GM18867 (cell line): ENCODE measurements around the gene SGMS1.

Experiments used
- ATAC-seq: cut with Tn5 transposase; IDR thresholded peaks from one replicate; pipeline ENCODE4 v1.9.1; 2021; ENCODE audit warnings: mild to moderate bottlenecking, moderate library complexity; ENCODE audit not compliant: unreplicated experiment

The SGMS1 gene

DNA sequence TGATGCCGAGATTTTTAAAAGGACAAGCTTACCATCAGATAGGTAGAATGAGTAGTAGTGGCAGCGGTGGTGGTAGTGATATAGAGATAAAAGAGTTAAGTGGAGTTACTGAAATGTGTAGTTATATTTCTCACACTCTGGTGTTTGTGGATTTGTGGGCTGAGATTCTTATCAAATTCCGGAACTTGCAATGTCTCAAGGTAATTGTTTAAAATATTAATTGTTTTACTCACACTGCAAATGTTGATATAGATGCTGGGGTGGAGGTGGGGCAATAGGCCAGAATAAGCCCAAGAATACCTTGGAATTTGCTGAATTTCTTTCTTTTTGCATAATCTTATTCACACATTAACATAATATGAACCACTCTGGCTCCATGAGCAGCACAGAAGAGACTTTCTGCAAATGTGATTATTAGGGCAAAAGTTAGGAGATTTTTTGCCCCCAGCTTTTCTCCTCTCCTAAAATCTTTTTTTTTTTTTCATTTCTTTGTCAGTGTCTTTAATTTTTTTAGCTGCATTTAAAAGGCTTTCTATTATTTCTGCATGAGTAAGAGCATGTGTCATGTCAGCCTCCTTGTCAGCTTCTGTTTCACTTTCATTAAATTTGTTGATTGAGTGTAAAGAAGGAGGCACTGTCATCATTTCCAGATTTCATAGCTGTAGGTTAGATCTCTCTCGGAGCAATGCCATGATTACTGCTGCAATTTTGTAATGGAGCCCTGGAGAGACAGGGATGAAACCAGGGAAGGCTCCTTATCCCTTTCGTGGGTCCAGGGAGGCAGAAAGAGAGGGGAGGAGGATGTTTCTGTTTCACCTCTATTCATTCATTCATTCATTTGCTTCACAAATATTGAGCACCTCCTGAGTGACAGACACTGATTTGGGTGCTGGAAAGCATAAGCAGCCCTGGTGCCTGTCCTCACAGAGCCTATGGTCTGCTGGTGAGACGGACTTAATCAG is 13.1 kb upstream of the SGMS1 start:
- peak; percentile 97 for ATAC-seq

DNA sequence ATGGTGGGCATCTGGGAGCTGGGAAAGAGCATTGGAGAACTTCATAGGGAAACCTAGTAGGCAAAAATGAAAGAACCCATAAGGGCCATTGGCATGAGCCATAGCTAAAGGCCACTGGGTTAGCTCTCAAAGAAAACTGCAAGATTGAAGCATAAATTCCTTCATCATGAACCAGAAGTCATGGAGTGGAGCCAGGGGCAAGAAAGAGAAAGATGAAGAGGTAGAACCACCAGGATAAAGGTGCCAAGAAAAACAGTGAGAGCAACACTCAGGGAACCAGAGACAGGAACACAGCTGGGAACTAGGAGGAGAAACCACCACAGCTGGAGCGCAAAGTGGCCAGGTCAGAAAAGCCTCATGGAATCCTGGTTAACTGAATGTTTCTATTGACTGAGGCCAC is 11.5 kb upstream of the SGMS1 start:
- ATAC-seq: no peak

DNA sequence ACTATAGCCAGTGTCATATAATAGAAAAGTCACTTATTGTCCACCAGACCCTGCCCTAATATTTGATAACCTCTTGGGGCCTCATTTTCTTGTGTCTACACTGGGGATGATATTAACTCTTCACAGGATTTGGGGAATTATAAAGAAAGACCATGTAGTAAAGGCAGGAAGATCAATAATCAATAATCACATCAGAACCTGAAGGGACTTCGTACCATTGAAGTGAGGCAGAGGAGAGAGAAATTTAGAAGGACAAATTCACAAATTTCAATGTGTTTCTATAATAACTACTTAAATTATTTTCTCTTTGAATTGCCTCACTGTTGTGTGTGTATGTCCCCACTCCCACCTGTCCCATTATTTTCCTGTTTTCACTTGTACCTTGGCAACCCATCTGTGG is 10.7 kb upstream of the SGMS1 start:
- ATAC-seq: no peak

DNA sequence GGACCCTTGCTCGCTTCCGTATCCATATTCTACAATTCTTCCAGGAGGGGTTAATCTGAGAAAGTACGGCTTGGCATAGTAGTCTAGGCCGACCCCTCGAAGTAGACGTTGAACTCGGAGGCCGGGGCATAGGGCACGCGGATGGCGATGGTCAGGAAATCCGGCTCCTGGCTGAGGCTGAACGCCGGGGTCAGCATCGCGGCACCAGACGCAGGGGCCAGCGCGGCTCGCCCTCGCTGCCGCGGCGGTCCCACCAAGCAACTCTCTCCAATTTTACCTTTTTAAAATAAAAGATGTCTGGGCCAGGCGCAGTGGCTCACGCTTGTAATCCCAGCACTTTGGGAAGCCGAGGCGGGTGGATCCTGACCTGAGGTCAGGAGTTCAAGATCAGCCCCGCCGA is 7.3 kb upstream of the SGMS1 start:
- ATAC-seq: no peak

DNA sequence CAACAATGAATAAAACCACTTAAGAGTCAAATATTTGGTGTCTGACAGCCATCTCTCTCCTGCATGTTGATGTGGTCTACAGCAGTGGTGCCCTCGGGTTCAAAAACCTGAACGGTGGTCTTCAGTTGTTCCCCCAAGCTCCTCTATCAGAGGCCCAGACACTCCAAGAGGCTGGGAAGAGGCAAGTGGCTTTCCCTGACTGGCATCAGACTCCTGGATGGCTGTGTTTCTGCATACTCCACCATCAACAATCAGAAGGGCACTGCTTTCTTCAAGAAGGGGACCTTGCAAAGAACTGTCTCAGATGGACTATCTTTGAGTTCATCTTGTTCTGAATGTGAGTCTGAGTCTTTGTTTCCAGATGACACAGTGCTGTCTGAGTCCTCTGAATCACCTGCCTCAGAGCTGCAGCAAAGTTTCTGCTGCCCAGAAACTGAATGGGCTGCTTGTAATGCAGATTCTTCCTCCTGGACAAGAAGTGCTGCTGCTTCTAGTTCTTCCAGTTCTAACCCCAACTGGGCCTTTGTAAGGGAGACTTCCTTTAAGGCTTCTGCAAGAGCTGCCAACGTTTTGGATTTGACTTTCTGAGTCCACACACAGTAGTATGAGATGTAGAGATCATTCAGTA is 5.9 kb upstream of the SGMS1 start:
- ATAC-seq: no peak

DNA sequence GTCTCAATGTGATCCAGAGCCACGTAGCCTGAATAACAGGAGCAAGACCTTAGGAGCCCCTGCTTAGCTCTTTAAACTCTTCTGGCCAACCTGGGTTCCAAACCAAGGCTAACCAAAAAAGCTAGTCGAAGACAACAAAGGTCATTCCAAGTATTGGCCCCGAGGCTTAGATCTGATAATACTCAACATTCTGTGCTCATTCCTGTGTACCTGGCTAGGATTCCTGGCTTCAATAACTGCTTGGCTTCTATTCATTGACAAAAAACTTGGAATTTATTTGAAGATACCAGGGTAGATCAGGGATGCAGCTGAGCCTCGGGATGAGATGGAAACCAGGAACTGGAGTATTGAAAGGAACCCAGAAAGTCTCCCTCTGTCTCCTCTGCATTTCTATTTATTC is 4.1 kb upstream of the SGMS1 start:
- no peak for ATAC-seq

DNA sequence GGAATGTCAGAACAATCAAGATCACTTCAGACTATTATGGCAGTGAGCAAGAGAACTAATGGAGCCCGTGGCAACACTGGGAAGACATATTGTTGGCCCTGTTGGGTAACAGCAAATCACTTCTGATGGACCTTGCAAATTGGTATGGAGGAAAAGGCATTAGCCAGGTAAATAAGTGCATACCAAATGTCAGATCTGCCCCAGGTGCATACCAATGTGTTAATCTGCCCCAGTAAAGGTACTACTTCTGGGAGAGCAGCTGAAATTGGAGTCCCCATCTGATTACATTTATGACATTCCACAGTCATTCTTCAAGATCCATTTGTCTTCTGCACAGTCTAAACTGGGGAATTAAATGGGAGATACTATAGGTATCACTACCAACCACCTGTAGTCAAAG is 3.7 kb upstream of the SGMS1 start:
- no peak for ATAC-seq

DNA sequence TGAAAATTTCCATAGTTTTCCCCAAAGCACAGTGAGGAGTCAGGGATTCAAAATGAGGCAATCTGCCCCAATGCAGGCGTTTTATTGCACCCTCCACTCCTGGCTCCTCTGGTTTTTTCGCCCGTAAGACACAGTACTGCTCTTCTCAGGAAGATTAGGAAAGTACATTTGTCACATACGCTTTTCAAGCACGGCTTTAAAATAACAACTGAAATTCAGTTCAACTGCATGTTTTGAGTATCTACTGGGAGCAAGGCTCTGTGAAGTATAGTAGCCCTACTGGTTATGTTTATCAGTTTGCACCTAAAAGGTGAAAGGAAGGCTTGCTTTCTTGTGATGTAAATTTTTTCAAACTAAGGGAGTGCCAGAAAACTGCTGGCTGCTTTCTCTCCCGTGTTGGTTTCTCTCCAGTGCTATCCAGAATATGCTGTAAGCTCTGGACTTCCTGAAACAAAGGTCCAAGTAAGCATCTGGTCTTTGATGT is 1.9 kb upstream of the SGMS1 start:
- no peak for ATAC-seq

DNA sequence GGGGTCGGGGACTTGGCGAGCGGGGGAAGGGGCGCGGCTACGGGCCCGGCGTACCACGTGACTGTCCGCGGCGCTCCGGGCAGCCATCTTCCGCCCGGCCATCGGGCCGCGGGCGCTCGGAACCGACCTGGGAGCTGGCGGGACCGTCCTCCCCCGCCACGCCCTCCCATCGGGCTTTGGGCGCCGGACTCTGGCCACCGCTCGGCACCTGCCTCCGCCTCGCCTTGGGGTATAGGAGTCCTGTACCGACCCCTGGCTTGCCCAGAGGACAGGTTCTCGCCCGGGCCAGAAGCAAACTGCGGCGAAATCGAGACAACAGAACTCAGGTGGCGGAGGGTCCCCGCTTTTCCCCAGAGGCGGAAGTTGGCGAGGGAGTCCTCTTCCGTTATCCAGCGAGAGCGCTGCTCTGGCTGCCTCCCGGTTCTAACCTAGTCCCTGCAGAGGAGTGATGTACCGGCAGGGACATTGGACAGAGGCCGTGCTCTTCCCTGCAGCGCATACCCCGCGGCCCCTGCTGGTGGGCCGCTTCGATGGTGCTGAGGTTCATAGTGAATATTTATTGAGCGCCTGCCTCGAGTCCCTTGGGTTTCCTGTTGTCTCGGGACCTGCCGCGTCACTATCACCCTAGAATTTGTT is 1.2 kb upstream of the SGMS1 start:
- ATAC-seq: peak; percentile 44

DNA sequence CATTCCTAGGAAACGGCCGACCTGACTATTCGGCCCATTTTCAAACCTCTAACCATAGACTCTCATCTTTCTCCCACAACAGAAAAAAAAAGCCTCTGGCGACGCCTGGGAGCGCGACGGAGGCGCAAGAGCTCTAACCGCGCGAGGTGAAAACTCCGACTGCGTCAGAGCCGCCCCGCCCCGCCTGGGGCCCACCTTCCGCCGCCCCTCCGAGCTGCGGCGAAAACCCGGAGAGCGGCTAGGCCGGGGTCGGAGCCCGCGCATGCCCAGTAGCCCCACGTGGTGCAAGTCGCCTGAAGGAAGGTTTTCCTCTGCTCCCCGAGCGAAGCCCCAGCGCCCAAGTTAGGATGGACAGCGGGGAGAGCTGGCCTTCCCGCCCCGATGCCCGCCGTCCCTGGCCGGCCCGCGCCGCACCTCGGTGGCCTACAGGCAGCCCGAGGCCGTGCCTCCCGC is 683 bp upstream of the SGMS1 start:
- ATAC-seq: peak; percentile 53

DNA sequence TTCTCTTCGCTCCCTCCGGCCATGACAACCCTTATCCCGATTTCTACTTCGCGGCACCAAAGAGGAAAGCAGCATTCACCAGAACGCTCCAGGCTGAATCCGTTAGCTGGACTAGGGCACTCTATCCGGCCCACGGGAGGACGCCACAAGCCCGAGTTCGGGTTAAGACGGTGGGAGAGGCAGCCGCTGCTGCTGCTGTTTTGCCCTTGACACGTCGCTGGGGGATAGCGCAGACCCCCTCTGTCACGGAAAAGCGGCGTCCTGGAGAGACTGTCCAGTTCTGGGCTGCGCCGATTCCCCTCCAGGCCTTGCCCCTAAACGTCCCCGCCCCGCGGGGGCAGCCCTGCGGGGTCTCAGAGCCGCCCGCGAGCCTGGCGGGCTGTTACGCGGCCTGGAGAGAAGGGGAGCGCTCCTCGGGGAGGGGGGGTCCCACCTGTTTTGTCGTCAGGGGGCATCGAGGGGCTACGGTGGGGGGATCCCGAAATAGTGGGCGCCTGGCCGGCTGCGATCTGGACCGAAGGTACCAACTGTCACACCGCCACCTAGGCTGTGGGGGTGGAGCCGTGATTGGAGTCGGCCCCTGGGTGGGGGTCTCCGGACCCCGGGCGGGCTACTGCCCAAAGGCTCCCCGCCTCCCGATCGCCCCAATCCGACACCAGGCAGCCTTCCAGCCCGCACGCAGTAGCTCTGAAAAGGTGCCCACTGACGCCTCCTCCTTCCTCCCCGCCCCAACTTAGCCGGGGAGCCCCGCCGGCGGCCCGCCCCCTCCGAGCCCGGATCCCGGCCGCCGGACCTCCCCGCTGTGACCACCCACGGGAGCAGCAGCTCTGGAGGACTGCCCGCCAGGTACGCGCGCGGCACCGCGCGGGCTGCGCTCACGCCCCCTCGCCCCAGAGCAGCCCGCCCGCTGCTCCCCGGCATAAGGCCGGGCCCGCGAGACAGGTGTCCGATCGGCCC is 772 bp downstream of the SGMS1 start:
- peak; percentile 19 for ATAC-seq

DNA sequence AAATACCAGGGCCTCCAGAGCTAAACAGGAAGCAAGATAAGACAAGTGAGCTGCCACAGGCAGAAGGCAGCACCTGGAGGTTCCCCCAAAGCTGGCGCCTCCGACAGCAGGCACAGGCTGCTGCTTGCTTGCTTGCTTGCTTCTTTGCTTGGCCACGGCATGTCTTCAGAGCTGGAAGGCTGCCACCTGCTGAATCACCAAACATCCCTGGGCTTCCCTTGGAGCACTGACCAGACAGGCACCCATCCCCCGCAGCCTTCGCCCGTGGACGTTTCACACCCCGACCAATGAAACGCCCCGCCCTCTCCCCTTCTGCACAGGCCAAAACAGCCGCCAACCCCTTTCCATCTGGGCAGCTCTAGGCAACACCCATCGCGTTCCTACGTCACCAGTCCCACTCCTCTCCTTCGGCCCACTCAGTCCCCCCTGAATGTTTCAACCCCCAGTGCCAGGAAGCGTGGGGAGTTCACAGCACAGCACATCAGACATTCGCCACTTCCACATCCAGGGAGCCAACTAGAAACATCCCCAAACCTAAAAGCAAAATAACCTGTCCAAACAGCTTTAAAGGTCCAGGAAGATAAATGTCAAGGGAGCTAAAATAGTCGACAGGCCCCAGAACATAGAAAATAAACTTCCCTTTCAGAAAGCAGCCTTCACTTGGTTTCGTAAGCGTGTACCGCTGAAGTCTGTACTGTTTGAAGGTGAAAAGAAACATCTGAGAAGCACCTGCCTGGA is 1.6 kb downstream of the SGMS1 start:
- ATAC-seq: peak; percentile 37

DNA sequence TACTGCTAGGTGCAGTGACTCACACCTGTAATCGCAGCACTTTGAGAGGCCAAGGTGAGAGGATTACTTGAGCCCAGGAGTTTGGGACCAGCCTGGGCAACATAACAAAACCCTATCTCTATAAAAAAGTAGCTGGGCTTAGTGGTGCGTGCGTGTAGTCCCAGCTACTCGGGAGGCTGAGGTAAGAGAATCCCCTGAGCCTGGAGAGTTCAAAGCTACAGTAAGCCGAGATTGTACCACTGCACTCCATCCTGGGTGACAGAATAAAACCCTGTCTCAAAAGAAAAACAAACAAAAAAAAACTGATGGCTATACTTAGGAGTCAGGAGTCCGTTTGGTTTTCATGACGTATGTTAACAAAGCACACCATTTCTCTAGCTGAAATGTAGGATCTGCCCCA is 2.9 kb downstream of the SGMS1 start:
- no peak for ATAC-seq

DNA sequence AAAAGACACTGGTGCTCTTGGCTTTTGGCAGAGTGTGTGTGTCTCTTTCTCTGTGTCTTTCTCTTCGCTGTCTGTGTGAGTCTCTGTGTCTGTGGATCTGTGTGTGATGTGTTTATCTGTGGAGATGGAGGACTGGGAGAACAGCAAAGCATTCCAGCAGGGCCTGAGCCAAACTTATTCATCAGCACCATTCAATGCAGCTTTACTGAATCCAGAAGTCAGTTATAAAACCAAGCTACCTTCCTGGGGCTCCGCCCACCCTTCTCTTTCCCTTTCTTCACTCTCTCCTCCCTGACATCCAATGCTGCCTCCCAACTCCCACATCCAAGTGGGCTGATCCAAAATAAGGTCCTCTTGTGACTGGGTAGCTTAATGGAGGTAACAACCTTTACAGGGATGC is 3.9 kb downstream of the SGMS1 start:
- ATAC-seq: no peak

DNA sequence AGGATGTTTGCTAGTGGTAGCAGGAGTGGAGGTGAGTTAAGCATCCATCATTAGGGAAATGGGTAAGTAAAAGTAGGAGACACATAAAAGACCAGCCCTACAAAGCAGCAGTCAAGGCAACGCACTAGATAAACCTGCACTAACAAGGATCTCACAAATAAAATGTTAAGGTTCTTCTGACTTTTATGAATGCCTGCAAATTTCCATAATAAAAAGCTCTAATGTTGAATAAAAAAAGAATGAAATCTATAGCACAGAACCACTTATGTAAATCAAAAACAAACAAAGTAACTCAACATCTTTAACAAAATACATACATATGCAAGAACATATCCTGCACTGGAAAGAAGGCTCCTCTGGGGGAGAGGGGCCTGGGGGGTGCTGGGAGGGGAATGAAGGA is 4.6 kb downstream of the SGMS1 start:
- no peak for ATAC-seq

DNA sequence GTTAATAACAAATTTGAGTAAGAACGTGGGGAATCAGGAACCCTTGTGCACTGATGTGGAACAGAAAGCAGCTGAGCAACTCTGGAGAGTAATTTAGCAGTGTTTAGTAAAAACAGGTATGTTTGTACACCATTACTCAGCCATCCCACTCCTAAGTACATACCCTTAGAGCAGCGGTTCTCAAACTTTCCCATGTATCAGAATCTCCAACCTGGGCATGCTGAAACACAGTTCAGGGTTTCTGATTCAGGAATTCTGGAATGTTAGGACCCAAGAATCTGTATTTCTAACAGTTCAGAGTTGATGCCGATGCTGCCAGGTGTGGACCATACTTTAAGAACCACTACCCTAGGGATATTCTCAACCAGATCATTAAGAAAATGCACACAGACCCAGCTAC is 5.1 kb downstream of the SGMS1 start:
- no peak for ATAC-seq

DNA sequence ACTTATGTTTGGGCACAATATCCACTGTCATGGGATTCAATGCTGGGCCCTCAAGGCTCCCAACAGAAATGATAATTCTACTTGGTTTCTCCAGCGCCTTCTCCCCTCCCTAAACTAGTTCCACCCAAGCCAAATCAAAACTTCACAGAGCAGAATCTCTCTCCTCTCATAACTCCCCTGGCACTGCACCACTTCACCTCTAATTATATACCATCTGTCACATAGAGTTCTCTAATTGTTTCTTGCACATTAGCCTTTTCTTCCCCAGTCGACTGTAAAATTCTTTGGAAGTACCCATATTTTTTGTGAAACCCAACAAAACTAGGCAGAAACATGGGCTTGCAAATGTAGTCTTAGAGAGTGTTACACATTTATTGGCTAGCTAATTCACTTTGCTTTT is 8.1 kb downstream of the SGMS1 start:
- ATAC-seq: no peak

DNA sequence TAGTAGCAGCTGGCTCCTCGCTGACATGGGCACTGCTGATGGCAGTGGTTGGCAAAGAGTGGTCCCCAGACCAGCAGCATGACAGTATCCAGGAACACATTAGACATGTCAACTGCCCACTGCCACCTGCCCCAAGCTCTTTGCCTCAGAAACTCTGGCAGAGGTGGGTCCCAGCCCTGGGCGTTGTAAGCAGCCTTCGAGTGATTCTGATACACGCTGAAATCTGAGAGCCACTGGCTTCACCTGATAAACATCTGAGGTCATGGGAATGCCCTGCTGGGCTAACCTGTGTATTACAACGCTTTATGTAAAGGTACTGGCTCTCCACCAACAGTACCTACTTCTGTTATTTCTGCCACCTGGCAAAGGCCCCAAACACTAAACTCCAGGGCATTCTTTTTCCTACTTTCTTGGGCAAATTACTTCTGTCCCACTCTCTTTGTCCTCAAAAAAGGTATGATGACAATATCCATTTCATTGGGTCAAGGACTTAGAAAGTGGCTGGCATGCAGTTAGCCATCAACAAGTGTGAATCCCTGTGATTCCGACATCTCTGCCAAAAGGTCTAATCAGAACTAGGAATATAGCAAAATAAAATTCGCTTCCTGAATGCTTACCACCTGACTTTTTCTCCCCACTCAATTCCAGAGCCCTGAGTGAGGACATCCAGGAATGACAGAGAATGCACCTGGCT is 9.2 kb downstream of the SGMS1 start:
- ATAC-seq: peak; percentile 62

DNA sequence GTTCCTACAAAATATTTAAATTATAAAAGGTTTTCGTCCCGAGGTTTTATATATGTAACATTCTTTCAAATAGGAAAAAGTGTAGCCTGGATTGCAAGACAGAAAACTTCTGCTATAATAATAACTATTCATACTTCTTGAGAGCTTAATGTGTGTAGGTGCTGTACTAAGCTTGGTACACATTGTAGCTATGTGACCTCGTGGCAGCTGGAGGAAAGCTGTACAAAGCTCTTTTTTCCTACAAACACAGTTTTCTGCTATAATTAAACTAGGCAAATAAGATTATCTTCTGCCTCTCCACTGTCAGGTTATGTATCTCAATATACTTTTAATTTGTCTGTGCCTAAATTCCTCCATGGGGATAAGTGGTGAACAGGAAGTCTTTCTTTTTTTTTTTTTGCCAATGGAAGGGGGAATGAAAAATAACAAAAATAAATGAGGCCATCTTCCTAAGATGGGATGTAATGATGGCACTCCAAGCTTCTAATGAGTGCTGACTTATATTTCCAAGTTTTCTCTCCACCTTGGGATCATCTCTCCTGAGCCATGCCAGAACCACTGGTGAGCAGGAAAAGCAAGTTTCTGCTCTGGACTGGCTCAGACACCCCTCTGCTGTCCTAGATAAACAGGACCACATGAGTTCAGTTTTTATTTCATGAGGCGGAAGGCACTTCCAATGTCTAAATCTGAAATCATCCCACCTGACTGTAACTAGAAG is 9.9 kb downstream of the SGMS1 start:
- no peak for ATAC-seq
